ENCODE results near the gene JMJD1C.

JMJD1C gene

GRCh38 chr10:63221950-63222349, 243.8 kb downstream of the JMJD1C start:
- DNase-seq (ENCODE audit: low read depth) = no peak

- no peak for DNase-seq (ENCODE audit: low read depth)
Observed at GRCh38 chr10:63219749-63220148, 246.0 kb downstream of the JMJD1C start.

DNA sequence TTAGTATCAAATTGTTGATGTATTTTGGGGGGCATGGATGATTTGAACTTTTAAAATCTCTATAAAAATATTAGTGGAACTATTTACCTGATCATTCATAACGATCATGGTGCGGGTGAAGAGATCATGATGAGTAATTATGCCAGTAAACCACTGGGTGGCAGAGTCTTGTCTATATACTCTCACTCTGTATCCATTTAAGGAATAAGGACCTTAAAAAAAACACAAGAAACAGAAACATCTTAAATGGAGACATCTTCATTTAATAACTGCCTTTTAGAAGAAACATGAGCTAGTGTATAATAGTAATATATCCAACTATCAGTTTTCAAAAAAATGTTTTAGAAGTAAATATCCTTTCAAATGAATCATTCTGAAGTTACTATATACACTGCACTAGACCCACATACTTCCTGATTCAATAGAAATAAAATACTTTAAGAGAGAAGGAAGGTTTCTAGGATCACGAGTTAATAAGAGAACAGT, 248.6 kb downstream of the JMJD1C start:
- DNase-seq (ENCODE audit: low read depth) = no peak

GRCh38 chr10:63214571-63214970, 251.2 kb downstream of the JMJD1C start:
- no peak for DNase-seq (ENCODE audit: low read depth)

- no peak for DNase-seq (ENCODE audit: low read depth)
Observed at GRCh38 chr10:63213489-63213888, 252.3 kb downstream of the JMJD1C start.

DNA sequence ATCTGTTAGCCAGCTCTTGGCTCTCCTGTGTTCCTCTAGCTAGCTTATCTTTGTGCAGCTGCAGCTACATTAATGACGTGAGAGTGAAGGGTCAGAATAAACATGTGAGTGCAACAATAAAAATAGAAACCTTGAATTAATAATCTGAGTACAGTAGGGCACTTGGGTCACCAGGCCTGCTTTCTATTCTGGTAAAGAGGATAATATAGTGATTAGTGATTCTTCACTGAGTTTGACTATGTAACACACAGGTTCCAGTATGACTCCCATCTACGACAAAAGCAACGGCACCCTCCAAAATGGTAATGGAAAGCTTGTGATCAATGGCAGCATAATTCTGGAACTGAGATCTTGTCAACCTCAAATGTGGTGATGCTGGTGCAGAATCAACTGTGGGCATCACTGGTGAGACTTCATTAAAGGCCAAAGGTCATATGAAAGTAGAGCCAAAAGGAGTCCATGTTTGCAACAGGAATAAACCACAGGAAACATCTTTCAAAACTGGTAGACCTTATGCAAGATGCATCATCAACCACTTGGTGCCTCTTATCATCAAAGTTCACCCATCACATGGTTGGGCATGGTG, 255.1 kb downstream of the JMJD1C start:
- no peak for DNase-seq (ENCODE audit: low read depth)

DNA sequence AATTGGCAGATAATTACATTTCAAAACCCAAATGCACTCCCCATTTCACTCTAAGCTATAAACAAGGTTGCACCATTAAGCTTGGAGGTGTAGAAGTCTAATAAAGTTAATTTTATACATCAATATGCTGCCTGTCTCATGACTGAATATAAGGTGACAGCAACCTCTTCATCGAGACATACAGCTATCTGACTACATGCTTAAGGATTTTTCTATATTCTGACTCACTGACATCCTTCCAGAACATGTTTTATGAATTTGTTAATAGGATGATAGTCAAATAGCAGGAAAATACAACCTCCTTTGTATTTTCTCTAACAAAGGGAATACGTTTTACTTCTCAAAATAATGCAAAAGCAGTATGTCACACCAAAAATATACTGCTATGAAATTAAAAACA, 256.1 kb downstream of the JMJD1C start:
- no peak for DNase-seq (ENCODE audit: low read depth)

DNA sequence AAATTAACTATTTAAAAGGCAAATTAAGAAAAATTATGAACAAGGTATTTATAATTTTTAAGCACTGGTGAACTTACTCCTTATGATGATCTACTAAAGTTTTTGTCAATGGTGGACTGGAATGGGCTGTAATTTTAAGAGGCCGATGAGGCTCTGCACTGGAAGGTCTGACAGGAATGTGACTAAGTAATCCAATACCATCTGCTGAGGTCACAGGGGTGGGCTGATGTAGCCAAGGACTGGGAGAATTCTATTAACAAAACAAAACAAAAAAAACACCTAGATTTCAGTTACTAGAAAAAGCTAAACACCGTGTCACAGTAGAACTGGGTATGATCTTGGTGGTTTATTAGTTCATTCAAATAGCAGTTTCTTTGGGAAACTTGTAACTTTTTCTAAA, 256.8 kb downstream of the JMJD1C start:
- DNase-seq (ENCODE audit: low read depth) = no peak

DNA sequence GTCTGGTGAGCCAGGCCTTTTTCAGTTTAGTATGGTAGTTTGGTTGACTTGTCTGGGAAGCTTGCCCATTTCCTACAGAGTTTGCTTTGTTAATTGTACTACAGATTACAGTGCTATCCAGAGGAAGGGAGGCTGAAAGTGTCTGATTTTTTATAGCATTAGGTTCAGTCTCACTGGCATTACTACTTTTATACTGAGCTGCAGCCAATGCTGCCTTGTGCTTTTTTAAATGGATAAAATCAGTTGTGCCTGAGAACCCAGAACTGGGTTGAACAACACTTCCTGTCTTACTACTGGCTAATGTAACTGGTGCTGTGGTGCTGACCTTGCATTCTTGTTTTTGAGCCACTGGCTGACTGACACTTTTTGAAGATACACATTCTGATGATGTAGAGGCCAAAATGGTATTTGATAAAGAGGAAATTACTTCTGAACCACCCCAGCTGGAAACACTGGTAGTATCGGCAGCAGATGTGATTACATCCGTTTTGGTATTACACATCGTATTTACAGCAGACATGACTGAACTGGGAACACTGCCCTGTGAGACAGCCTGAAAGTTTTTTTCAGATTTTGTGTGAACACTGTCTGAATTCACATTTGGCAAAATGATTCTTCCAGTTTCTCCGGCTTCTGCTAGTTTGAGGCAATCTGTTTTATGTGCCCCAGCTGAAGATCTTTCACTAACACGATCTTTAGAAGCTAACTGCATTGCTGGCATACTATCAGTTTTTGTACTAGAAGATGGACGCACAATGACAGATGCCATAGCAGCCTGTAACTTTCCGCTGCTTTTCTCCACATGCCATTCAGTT, 258.6 kb downstream of the JMJD1C start:
- DNase-seq (ENCODE audit: low read depth) = no peak

- DNase-seq (ENCODE audit: low read depth) = no peak
Observed at GRCh38 chr10:63206576-63206975, 259.2 kb downstream of the JMJD1C start.

GRCh38 chr10:63205421-63205820, 260.4 kb downstream of the JMJD1C start:
- DNase-seq (ENCODE audit: low read depth) = no peak

GRCh38 chr10:63204667-63205391, 260.9 kb downstream of the JMJD1C start:
- no peak for DNase-seq (ENCODE audit: low read depth)

- DNase-seq (ENCODE audit: low read depth) = no peak
Observed at GRCh38 chr10:63201118-63201517, 264.7 kb downstream of the JMJD1C start.

- no peak for DNase-seq (ENCODE audit: low read depth)
Observed at GRCh38 chr10:63200431-63200830, 265.3 kb downstream of the JMJD1C start.

DNA sequence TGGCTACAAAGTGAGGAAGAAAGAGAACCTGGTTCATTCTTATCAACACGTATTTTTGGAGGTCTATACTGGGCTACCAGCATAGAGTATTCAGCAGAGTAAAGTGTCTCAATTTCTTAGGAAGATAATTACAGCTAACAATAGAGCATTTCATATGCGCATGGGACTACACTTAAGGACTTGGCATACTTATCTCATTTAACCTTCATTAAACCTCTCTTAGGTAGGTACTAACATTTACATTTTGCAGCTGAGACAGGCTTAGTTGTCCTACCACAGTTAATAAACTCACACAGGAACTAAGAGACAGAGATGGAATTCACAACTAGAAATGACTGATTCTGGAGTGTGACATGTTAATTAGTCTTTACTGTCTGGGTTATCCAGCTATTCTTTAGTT, 266.1 kb downstream of the JMJD1C start:
- DNase-seq (ENCODE audit: low read depth) = no peak

GRCh38 chr10:63197344-63198092, 268.3 kb downstream of the JMJD1C start:
- DNase-seq (ENCODE audit: low read depth) = no peak

DNA sequence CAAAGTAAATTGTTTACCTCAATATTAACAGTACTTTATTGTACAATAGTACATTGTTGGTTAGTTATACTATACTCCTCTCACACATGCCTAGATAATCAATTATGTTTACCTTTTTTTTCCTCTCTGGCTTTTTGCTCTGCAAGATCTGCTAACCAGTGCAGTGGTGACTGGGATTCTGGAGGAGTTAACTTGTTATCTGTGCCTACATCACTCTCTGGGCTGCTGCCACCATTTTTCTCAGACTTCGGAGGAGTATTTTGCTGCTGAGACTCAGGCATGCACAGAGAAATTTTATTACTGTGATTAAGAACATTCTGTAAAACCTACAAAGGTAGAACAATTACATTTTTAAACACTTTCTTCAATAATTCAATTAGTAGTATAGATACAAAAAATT, 273.0 kb downstream of the JMJD1C start:
- no peak for DNase-seq (ENCODE audit: low read depth)

DNA sequence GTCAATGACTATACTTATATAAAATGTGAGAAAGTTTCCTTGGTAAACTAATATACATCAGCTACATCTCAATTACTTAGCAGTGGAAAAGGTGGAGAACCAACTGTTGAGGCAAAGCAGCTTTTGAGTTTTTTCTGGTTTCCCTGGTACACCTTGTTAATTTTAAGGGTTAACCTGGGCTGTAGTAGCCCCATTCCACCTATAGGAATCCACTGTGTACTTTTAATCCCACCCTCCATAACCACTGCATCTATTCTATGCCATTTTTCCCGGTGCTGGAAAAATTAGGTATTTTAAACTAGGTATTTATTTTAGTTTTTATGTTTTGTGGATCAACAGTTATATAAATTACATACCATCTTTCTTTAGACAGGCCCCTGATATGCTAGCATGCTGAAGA, 290.2 kb downstream of the JMJD1C start:
- no peak for DNase-seq (ENCODE audit: low read depth)

DNA sequence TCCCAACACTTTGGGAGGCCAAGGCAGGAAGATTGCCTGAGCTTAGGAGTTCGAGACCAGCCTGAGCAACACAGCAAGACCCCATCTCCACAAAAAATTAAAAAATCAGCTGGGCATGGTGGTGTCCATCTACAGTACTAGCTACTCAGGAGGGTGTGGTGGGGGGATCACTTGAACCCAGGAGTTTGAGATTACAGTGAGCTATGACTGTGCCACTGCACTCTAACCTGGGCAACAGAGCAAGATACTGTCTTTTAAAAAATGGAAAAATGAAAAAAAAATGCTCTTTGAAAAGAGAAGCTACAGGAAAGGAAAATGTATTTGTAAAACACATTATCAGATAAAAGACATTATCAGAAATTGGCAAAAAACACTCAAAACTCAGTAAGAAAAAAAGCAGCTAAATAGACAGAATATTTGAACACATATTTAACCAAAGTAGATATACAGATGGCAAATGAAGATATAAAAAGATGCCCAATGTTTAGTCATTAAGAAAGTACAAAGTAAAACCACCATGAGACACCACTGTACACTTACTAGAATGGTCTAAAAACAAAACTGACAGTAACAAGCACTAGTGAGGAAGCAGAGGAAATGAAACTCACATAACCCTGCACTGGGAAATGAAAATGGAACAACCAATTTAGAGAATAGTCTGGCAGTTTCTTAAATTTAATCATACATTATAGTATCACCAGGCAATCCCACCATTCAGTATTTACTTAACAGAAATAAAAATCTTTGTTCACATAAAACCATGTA, 292.1 kb downstream of the JMJD1C start:
- DNase-seq (ENCODE audit: low read depth) = no peak

- DNase-seq (ENCODE audit: low read depth) = no peak
Observed at GRCh38 chr10:63171926-63172325, 293.9 kb downstream of the JMJD1C start.

DNA sequence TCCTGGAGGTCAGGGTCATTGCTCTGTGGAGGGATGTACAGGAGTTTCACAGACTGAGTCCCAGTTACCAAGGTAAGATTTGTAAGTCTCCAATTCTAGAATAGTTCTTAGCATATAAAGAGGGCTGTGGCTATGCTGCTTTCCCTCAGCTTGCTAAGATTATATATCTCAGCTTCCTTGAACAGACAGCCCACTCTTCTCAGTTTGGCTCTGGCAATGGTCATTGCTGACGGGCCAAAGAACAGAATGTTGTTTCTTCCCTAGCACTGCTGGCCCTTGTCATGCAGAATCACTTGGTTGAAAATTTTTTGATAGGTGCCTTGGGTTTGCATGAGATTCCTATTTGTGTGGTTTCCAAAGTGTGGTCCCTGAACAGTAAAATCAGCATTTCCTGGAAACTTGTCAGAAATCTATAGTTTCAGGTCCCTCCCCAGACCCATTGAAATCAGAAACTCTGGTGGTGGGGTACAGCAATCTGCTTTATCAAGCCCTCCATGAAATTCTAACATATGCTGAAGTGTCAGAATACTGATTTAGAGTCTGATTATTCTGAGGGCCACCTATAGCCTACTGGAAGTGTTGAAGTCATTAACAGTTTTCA, 294.4 kb downstream of the JMJD1C start:
- no peak for DNase-seq (ENCODE audit: low read depth)
